ENCODE results near the gene WHRN. TPM values are rescaled to one million over a fixed set of nuclear protein-coding genes. Genes with fewer than 3 reads are reported as not detected.

WHRN gene
- total and polyA plus RNA-seq, 2 of the 8 experiments (the other 6 are each of a cell fraction or from before 2014, with no cell fraction given): 4.4 to 7.7 TPM

- TF ChIP-seq CHD7 (IDR thresholded peaks at IDR 0.05; ENCODE audit: insufficient replicate concordance, low read length): no peak
- no peak for TF ChIP-seq RXRA (IDR thresholded peaks at IDR 0.05; ENCODE audit: insufficient read depth, low read depth, low read length)
- TF ChIP-seq CHD1 (IDR thresholded peaks at IDR 0.05; ENCODE audit: low read depth, low read length): no peak
- TF ChIP-seq ZNF274 (IDR thresholded peaks at IDR 0.05; ENCODE audit: borderline replicate concordance, extremely low read depth, low read length): no peak
- no peak for TF ChIP-seq SIRT6 (IDR thresholded peaks at IDR 0.05; ENCODE audit: low read length)
- TF ChIP-seq, protein P1, sequence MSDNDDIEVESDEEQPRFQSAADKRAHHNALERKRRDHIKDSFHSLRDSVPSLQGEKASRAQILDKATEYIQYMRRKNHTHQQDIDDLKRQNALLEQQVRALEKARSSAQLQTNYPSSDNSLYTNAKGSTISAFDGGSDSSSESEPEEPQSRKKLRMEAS (IDR thresholded peaks at IDR 0.05): no peak
- TF ChIP-seq BRCA1 (IDR thresholded peaks at IDR 0.05; ENCODE audit: low read depth, low read length): no peak
- no peak for TF ChIP-seq KDM4A (IDR thresholded peaks at IDR 0.05; ENCODE audit: low read depth, low read length, severe bottlenecking)
- no peak for TF ChIP-seq CREB1 (IDR thresholded peaks at IDR 0.05)
- TF ChIP-seq POU5F1 (IDR thresholded peaks at IDR 0.05; ENCODE audit: low read depth, low read length): no peak
- TF ChIP-seq TBP (IDR thresholded peaks at IDR 0.05; ENCODE audit: low read depth, low read length): no peak
Observed at GRCh38 chr9:114446672-114447450, 58.4 kb downstream of the WHRN start (continued).

Measured in H1 (cell line).